Measurements from ENCODE around the gene PDCD1LG2.

DNA sequence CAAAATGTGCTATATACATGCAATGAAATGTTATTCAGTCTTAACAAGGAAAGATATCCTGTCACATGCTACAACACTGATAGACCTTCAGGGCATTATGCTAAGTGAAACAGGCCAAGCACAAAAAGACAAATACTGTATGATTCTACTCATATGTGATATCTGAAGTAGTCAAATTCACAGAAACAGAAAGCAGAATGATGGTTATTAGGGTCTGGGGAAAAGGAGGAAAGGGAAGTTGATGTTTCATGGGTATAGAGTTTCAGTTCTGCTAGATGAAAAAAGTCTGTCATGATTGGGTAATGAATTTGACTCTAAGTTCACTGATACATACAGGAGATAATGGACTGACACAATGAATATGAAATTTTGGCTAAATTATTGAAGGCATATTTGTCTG, 107.4 kb downstream of the PDCD1LG2 start:
- TF ChIP-seq, protein P1, sequence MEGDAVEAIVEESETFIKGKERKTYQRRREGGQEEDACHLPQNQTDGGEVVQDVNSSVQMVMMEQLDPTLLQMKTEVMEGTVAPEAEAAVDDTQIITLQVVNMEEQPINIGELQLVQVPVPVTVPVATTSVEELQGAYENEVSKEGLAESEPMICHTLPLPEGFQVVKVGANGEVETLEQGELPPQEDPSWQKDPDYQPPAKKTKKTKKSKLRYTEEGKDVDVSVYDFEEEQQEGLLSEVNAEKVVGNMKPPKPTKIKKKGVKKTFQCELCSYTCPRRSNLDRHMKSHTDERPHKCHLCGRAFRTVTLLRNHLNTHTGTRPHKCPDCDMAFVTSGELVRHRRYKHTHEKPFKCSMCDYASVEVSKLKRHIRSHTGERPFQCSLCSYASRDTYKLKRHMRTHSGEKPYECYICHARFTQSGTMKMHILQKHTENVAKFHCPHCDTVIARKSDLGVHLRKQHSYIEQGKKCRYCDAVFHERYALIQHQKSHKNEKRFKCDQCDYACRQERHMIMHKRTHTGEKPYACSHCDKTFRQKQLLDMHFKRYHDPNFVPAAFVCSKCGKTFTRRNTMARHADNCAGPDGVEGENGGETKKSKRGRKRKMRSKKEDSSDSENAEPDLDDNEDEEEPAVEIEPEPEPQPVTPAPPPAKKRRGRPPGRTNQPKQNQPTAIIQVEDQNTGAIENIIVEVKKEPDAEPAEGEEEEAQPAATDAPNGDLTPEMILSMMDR (conservative IDR thresholded peaks at IDR 0.05; ENCODE audit: low read depth, low read length) = no peak
- TF ChIP-seq EZH2 (IDR thresholded peaks at IDR 0.05; ENCODE audit: borderline replicate concordance, low read depth, low read length, poor library complexity, severe bottlenecking) = no peak
